K562 (cell line): Measurements from ENCODE around the gene DPAGT1. TPM values are rescaled to one million over a fixed set of nuclear protein-coding genes. Genes with fewer than 3 reads are reported as not detected.

ENCODE experiments used
- DACH1 ChIP-seq: fragments of 450-650 bp; IDR thresholded peaks from 2 replicates; pipeline ENCODE4 v1.6.1; 2018; ENCODE audit not compliant: partially characterized antibody
- EZH2 ChIP-seq: IDR thresholded peaks from 2 replicates; pipeline ENCODE4 v1.6.1; 2012; ENCODE audit warnings: low read depth, mild to moderate bottlenecking, inconsistent platforms, low read length, borderline replicate concordance
- MCM5 ChIP-seq: fragments of 450-650 bp; IDR thresholded peaks from 2 replicates; pipeline ENCODE4 v1.6.1; 2016; ENCODE audit warnings: low read depth
- MTA2 ChIP-seq: fragments of 450-650 bp; IDR thresholded peaks from 2 replicates; pipeline ENCODE4 v1.6.1; 2016; ENCODE audit warnings: low read depth
- PML ChIP-seq: IDR thresholded peaks from 2 replicates; pipeline ENCODE4 v1.6.1; 2012; ENCODE audit warnings: low read length, inconsistent platforms
- SRSF1 ChIP-seq: fragments of 200-400 bp; formaldehyde crosslinking; IDR thresholded peaks from 2 replicates; pipeline ENCODE4 v1.6.1; 2017; ENCODE audit warnings: mild to moderate bottlenecking, low read depth, low read length, moderate library complexity
- ZBTB8A ChIP-seq: fragments of 450-650 bp; IDR thresholded peaks from 2 replicates; pipeline ENCODE4 v1.6.1; 2018; ENCODE audit warnings: mild to moderate bottlenecking, moderate library complexity; ENCODE audit not compliant: partially characterized antibody
- ZNF165 ChIP-seq: fragments of 250-450 bp; sonication (Bioruptor Pico); IDR thresholded peaks from 2 replicates; pipeline ENCODE4 v1.4.0; 2020; ENCODE audit warnings: borderline replicate concordance
- ZNF197 ChIP-seq: fragments of 200-800 bp; sonication (Bioruptor generic); IDR thresholded peaks from 2 replicates; pipeline ENCODE4 v1.6.1; 2016; ENCODE audit warnings: low read depth, missing genetic modification characterization, missing compliant biosample characterization
- ZNF324 ChIP-seq: fragments of 250-450 bp; sonication (Bioruptor Pico); IDR thresholded peaks from 2 replicates; pipeline ENCODE4 v1.4.0; 2020; ENCODE audit warnings: mild to moderate bottlenecking
- ZNF79 ChIP-seq: fragments of 250-450 bp; sonication (Bioruptor Pico); IDR thresholded peaks from 2 replicates; pipeline ENCODE4 v1.4.0; 2020; ENCODE audit warnings: low read depth, mild to moderate bottlenecking, moderate library complexity
- ZSCAN32 ChIP-seq: fragments of 450-650 bp; formaldehyde crosslinking; IDR thresholded peaks from 2 replicates; pipeline ENCODE4 v1.4.0; 2020; ENCODE audit warnings: mild to moderate bottlenecking, moderate library complexity
- polyA plus RNA-seq, 8 experiments: library from polyadenylated mRNA; depleted of rRNA in 4 of 8; stranded (reverse) in 5 of 8; unstranded in 3 of 8; fragments of >200 nt; fragmentation: Nextera tagmentation in 2 of 8; fragmentation: Illumina TruSeq in 1 of 8; extraction: Ambion mirVana in 2 of 8; extraction: Trizol in 1 of 8; gene quantifications; 2 replicates each; pipeline versions ENCODE4 v1.2.1 to v1.2.3, GENCODE V29; 2011 to 2014; ENCODE audit warnings: inconsistent platforms in 1 of 8, missing spikeins in 1 of 8
- total RNA-seq, 7 experiments: library from RNA; depleted of rRNA in 6 of 7; stranded (reverse); fragments of >200 nt in 6 of 7; fragmentation: Illumina TruSeq in 2 of 7; extraction: Trizol in 2 of 7; gene quantifications; 2 replicates each; pipeline versions ENCODE4 v1.2.1 to v1.2.3, GENCODE V29; 2011 to 2021; ENCODE audit warnings: low replicate concordance in 1 of 7
- TF ChIP-seq, protein P1 (sequence below): fragments of 450-650 bp; IDR thresholded peaks from 2 replicates; pipeline ENCODE4 v1.6.1; 2016; ENCODE audit warnings: mild to moderate bottlenecking
- TF ChIP-seq, protein P2 (sequence below): fragments of 450-650 bp; formaldehyde crosslinking; IDR thresholded peaks from 2 replicates; pipeline ENCODE4 v1.4.0; 2022; ENCODE audit warnings: missing genetic modification characterization
- TF ChIP-seq, protein P3 (sequence below): fragments of 200-400 bp; formaldehyde crosslinking; IDR thresholded peaks from 2 replicates; pipeline ENCODE4 v1.6.1; 2017; ENCODE audit warnings: mild to moderate bottlenecking, low read depth, low read length, moderate library complexity
- TF ChIP-seq, protein P4 (sequence below): sonication (generic); formaldehyde crosslinking; IDR thresholded peaks from 2 replicates; pipeline ENCODE4 v1.8.1; 2023; ENCODE audit warnings: mild to moderate bottlenecking, missing genetic modification reagents
- TF ChIP-seq, protein P5 (sequence below), 2 experiments: fragments of 450-650 bp; IDR thresholded peaks; 2 replicates each; pipeline ENCODE4 v1.6.1; 2016
- TF ChIP-seq, protein P6 (sequence below): IDR thresholded peaks from 2 replicates; pipeline ENCODE4 v1.6.1; 2011; ENCODE audit not compliant: insufficient read length; ENCODE audit errors: extremely low read depth

DPAGT1 gene
- total and polyA plus RNA-seq, 9 of the 15 experiments (the other 6 are each of a cell fraction or from before 2014, with no cell fraction given): 29.9 to 135 (median 85.0) TPM

DNA sequence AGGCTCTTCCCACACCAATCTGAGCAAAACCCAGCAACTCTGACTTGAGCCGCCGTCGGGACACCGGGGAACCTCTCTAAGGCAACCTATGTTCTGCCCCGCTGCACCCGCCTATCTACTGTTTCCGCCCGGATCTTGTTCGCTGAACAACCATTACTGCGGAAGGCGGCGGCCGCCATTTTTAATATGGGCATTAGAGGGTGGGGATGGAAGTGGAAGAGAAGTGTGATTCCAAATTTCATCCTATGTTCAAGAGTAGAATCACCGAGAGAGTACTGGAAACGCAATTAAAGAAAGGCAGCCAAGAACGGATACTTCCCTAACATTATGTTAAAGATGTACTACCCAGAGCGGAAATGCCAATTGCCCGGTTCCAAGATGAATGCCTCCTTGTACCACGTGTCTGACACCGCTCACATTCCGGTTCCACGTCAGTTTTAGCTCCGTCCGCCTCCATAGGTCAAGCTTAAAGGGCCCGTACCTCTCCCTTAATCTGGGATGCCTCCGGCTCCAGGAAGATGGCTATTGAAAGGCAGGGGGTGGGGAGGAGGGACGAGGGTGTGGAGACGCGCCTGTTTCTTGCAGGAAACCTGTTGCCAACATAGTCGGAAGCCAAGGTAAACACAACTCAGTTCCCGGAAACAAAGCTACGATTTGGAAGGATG lies at the start of gene DPAGT1 (continued):
- TF ChIP-seq, protein P1, sequence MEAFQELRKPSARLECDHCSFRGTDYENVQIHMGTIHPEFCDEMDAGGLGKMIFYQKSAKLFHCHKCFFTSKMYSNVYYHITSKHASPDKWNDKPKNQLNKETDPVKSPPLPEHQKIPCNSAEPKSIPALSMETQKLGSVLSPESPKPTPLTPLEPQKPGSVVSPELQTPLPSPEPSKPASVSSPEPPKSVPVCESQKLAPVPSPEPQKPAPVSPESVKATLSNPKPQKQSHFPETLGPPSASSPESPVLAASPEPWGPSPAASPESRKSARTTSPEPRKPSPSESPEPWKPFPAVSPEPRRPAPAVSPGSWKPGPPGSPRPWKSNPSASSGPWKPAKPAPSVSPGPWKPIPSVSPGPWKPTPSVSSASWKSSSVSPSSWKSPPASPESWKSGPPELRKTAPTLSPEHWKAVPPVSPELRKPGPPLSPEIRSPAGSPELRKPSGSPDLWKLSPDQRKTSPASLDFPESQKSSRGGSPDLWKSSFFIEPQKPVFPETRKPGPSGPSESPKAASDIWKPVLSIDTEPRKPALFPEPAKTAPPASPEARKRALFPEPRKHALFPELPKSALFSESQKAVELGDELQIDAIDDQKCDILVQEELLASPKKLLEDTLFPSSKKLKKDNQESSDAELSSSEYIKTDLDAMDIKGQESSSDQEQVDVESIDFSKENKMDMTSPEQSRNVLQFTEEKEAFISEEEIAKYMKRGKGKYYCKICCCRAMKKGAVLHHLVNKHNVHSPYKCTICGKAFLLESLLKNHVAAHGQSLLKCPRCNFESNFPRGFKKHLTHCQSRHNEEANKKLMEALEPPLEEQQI: no peak
- TF ChIP-seq, protein P2, sequence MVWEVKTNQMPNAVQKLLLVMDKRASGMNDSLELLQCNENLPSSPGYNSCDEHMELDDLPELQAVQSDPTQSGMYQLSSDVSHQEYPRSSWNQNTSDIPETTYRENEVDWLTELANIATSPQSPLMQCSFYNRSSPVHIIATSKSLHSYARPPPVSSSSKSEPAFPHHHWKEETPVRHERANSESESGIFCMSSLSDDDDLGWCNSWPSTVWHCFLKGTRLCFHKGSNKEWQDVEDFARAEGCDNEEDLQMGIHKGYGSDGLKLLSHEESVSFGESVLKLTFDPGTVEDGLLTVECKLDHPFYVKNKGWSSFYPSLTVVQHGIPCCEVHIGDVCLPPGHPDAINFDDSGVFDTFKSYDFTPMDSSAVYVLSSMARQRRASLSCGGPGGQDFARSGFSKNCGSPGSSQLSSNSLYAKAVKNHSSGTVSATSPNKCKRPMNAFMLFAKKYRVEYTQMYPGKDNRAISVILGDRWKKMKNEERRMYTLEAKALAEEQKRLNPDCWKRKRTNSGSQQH (CRISPR knock-in tag): 0 out of 2 replicates have a peak, but pooled peaks have one; percentile 22
- TF ChIP-seq ZSCAN32 (CRISPR knock-in tag) (no peak), ZNF324 (CRISPR knock-in tag) (no peak), DACH1 (peak; percentile 50), ZBTB8A (no peak), SRSF1 (no peak), MTA2 (no peak), EZH2 (no peak), ZNF197 (CRISPR knock-in tag) (peak; percentile 54; the same call in 1 of the 2 replicates), ZNF79 (CRISPR knock-in tag) (0 out of 2 replicates have a peak, but pooled peaks have one; percentile 14), MCM5 (no peak), ZNF165 (CRISPR knock-in tag) (peak; percentile 53; the same call in 1 of the 2 replicates), PML (no peak)
- TF ChIP-seq, protein P3, sequence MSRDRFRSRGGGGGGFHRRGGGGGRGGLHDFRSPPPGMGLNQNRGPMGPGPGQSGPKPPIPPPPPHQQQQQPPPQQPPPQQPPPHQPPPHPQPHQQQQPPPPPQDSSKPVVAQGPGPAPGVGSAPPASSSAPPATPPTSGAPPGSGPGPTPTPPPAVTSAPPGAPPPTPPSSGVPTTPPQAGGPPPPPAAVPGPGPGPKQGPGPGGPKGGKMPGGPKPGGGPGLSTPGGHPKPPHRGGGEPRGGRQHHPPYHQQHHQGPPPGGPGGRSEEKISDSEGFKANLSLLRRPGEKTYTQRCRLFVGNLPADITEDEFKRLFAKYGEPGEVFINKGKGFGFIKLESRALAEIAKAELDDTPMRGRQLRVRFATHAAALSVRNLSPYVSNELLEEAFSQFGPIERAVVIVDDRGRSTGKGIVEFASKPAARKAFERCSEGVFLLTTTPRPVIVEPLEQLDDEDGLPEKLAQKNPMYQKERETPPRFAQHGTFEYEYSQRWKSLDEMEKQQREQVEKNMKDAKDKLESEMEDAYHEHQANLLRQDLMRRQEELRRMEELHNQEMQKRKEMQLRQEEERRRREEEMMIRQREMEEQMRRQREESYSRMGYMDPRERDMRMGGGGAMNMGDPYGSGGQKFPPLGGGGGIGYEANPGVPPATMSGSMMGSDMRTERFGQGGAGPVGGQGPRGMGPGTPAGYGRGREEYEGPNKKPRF: no peak
- TF ChIP-seq, protein P4, sequence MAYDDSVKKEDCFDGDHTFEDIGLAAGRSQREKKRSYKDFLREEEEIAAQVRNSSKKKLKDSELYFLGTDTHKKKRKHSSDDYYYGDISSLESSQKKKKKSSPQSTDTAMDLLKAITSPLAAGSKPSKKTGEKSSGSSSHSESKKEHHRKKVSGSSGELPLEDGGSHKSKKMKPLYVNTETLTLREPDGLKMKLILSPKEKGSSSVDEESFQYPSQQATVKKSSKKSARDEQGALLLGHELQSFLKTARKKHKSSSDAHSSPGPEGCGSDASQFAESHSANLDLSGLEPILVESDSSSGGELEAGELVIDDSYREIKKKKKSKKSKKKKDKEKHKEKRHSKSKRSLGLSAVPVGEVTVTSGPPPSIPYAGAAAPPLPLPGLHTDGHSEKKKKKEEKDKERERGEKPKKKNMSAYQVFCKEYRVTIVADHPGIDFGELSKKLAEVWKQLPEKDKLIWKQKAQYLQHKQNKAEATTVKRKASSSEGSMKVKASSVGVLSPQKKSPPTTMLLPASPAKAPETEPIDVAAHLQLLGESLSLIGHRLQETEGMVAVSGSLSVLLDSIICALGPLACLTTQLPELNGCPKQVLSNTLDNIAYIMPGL: no peak
- TF ChIP-seq, protein P5, sequence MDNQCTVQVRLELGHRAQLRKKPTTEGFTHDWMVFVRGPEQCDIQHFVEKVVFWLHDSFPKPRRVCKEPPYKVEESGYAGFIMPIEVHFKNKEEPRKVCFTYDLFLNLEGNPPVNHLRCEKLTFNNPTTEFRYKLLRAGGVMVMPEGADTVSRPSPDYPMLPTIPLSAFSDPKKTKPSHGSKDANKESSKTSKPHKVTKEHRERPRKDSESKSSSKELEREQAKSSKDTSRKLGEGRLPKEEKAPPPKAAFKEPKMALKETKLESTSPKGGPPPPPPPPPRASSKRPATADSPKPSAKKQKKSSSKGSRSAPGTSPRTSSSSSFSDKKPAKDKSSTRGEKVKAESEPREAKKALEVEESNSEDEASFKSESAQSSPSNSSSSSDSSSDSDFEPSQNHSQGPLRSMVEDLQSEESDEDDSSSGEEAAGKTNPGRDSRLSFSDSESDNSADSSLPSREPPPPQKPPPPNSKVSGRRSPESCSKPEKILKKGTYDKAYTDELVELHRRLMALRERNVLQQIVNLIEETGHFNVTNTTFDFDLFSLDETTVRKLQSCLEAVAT (IDR thresholded peaks at IDR 0.05): peak in 1 of 2 experiments; percentile 37; a peak in 1 of 4 replicates
- TF ChIP-seq, protein P6, sequence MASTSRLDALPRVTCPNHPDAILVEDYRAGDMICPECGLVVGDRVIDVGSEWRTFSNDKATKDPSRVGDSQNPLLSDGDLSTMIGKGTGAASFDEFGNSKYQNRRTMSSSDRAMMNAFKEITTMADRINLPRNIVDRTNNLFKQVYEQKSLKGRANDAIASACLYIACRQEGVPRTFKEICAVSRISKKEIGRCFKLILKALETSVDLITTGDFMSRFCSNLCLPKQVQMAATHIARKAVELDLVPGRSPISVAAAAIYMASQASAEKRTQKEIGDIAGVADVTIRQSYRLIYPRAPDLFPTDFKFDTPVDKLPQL: peak; percentile 7
